Liver (tissue), 9 donors: ENCODE measurements around the gene NKAIN1. TPM values are rescaled to one million over a fixed set of nuclear protein-coding genes. Genes with fewer than 3 reads are reported as not detected.

Experiments used
- DNase-seq: peaks from one replicate; pipeline ENCODE4 v3.0.0-alpha.2; 2017; ENCODE audit warnings: low spot score
- H3K27ac ChIP-seq, 2 donors: one replicate each; pipeline ENCODE4 v1.7.0; 2013; ENCODE audit warnings: inconsistent platforms in 2 of 2, low read length in 2 of 2, control low read depth in 1 of 2, low read depth in 1 of 2, mild to moderate bottlenecking in 1 of 2
- H3K27me3 ChIP-seq, 4 donors: one replicate each; pipeline versions ENCODE4 v1.6.1 to v1.7.0; 2013; ENCODE audit warnings: low read length in 3 of 4, inconsistent platforms in 1 of 4, mild to moderate bottlenecking in 1 of 4, moderate library complexity in 1 of 4; ENCODE audit not compliant: control insufficient read depth in 4 of 4, insufficient read depth in 4 of 4
- H3K36me3 ChIP-seq, 4 donors: one replicate each; pipeline versions ENCODE4 v1.6.1 to v1.7.0; 2013; ENCODE audit warnings: low read length in 3 of 4, mild to moderate bottlenecking in 3 of 4, low read depth in 1 of 4, moderate library complexity in 1 of 4; ENCODE audit not compliant: control insufficient read depth in 4 of 4, insufficient read depth in 3 of 4
- H3K4me1 ChIP-seq, 4 donors: one replicate each; pipeline versions ENCODE4 v1.6.1 to v1.7.0; 2013; ENCODE audit warnings: low read length in 3 of 4, mild to moderate bottlenecking in 3 of 4, moderate library complexity in 1 of 4; ENCODE audit not compliant: control insufficient read depth in 4 of 4, insufficient read depth in 4 of 4
- H3K4me3 ChIP-seq, 3 donors: one replicate each; pipeline versions ENCODE4 v1.6.1 to v1.7.0; 2013; ENCODE audit warnings: low read length in 3 of 3, control low read depth in 1 of 3, low read depth in 1 of 3, mild to moderate bottlenecking in 1 of 3
- H3K9ac ChIP-seq, 2 donors: one replicate each; pipeline ENCODE4 v1.7.0; 2013; ENCODE audit warnings: low read length in 2 of 2, mild to moderate bottlenecking in 2 of 2, moderate library complexity in 2 of 2, control low read depth in 1 of 2, low read depth in 1 of 2
- H3K9me3 ChIP-seq, 4 donors: one replicate each; pipeline versions ENCODE4 v1.6.1 to v1.7.0; 2013; ENCODE audit warnings: low read length in 3 of 4; ENCODE audit not compliant: control insufficient read depth in 4 of 4
- EGR1 ChIP-seq, 2 donors: IDR thresholded peaks; 2 replicates each; pipeline ENCODE4 v1.6.1; 2016 to 2018; ENCODE audit warnings: antibody characterized with exemption in 2 of 2, low read depth in 2 of 2
- FOXA1 ChIP-seq: IDR thresholded peaks from 2 replicates; pipeline ENCODE4 v1.6.1; 2016; ENCODE audit warnings: antibody characterized with exemption
- FOXA2 ChIP-seq: IDR thresholded peaks from 2 replicates; pipeline ENCODE4 v1.6.1; 2016; ENCODE audit warnings: antibody characterized with exemption
- GABPA ChIP-seq, 2 donors: IDR thresholded peaks in 1 of 2; conservative IDR thresholded peaks in 1 of 2; 2 replicates each; pipeline ENCODE4 v1.6.1; 2016; ENCODE audit warnings: antibody characterized with exemption in 2 of 2, mild to moderate bottlenecking in 1 of 2, moderate library complexity in 1 of 2
- HNF4A ChIP-seq, 2 donors: conservative IDR thresholded peaks; 2 replicates each; pipeline ENCODE4 v1.6.1; 2016; ENCODE audit warnings: antibody characterized with exemption in 2 of 2, mild to moderate bottlenecking in 2 of 2
- HNF4G ChIP-seq: IDR thresholded peaks from 2 replicates; pipeline ENCODE4 v1.6.1; 2016; ENCODE audit warnings: antibody characterized with exemption
- JUND ChIP-seq, 2 donors: IDR thresholded peaks; 2 replicates each; pipeline ENCODE4 v1.6.1; 2016; ENCODE audit warnings: antibody characterized with exemption in 2 of 2
- NR2F2 ChIP-seq: IDR thresholded peaks from 2 replicates; pipeline ENCODE4 v1.6.1; 2016; ENCODE audit warnings: antibody characterized with exemption
- RAD21 ChIP-seq, 2 donors: IDR thresholded peaks; 2 replicates each; pipeline ENCODE4 v1.6.1; 2016; ENCODE audit warnings: antibody characterized with exemption in 2 of 2, mild to moderate bottlenecking in 2 of 2
- RXRA ChIP-seq, 2 donors: IDR thresholded peaks; 2 replicates each; pipeline ENCODE4 v1.6.1; 2017 to 2018; ENCODE audit warnings: antibody characterized with exemption in 2 of 2, mild to moderate bottlenecking in 1 of 2
- SP1 ChIP-seq: IDR thresholded peaks from 2 replicates; pipeline ENCODE4 v1.6.1; 2018; ENCODE audit warnings: antibody characterized with exemption, mild to moderate bottlenecking
- TAF1 ChIP-seq: conservative IDR thresholded peaks from 2 replicates; pipeline ENCODE4 v1.6.1; 2016; ENCODE audit warnings: antibody characterized with exemption, mild to moderate bottlenecking
- YY1 ChIP-seq: IDR thresholded peaks from 2 replicates; pipeline ENCODE4 v1.6.1; 2016; ENCODE audit warnings: antibody characterized with exemption, mild to moderate bottlenecking
- WGBS: extraction: QIAGEN DNeasy Blood & Tissue Kit; methylation state at CpG from one replicate; pipeline ENCODE4 v1.1.7; 2013; 5-methylcytosine and 5-hydroxymethylcytosine counted together
- polyA plus RNA-seq, 2 donors: library from polyadenylated mRNA; stranded (reverse) in 1 of 2; unstranded in 1 of 2; fragments of 200-250 nt in 1 of 2; fragments of >200 nt in 1 of 2; fragmentation: Nextera tagmentation in 1 of 2; extraction: Ambion mirVana in 1 of 2; gene quantifications; one replicate each; pipeline versions ENCODE4 v1.2.1 to v1.2.3, GENCODE V29; 2013 to 2015
- total RNA-seq, 2 donors: library from RNA; depleted of rRNA; stranded (reverse); fragments of >200 nt; gene quantifications; one replicate each; pipeline ENCODE4 v1.2.3, GENCODE V29; 2014
- TF ChIP-seq, protein P1 (sequence below): IDR thresholded peaks from 2 replicates; pipeline ENCODE4 v1.6.1; 2016; ENCODE audit warnings: antibody characterized with exemption
- TF ChIP-seq, protein P2 (sequence below): IDR thresholded peaks from 2 replicates; pipeline ENCODE4 v1.6.1; 2016; ENCODE audit warnings: antibody characterized with exemption, mild to moderate bottlenecking
- TF ChIP-seq, protein P3 (sequence below): fragments of 150-350 bp; IDR thresholded peaks from 2 replicates; pipeline ENCODE4 v1.5.1; 2017; ENCODE audit warnings: improper control_type of control experiment, low read depth, low read length; ENCODE audit not compliant: missing input control
- TF ChIP-seq, protein P4 (sequence below): IDR thresholded peaks from 2 replicates; pipeline ENCODE4 v1.6.1; 2016; ENCODE audit warnings: antibody characterized with exemption
- donor health status: healthy.
- donor health status: healthy.
- donor health status: healthy.
- donor health status: healthy.
- donor health status: healthy.

Gene NKAIN1
- total and polyA plus RNA-seq, 4 donors = not detected

DNA sequence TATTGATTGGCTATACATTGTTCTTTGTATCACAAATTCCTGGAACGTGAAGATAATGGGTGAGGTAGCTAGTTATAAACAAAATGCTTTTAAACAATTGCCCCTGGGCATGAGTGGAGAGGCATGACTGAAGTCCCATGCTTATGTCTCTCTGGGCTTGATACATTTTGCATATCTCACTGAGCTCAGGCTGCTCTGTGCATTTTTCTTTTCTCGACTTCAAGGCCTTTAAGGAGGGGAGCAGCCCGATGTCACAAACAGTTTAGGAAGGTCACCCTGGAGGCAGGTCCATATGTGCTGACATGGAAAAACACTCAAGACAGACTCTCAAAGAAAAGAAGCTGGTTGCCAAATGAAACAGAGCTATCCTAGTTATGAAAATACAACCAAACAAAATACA lies 94.0 kb downstream of the NKAIN1 start:
- no peaks in the 10 kb centered on the region for H3K36me3 ChIP-seq
- TF ChIP-seq EGR1 (IDR thresholded peaks at IDR 0.05; ENCODE audit: low read depth in 2 of 2) = no peak
- no peak for TF ChIP-seq TAF1
- TF ChIP-seq FOXA2 = no peak
- TF ChIP-seq FOXA1 = no peak
- DNase-seq = no peak
- H3K4me1 ChIP-seq = no peaks in the 10 kb centered on the region
- H3K9me3 ChIP-seq = no peaks in the 10 kb centered on the region
- no peak overlapping the region for H3K27ac ChIP-seq
- H3K27me3 ChIP-seq = no peaks in the 10 kb centered on the region
- no peak overlapping the region for H3K4me3 ChIP-seq
- no peak overlapping the region for H3K9ac ChIP-seq
- WGBS = 65% methylated on average over 3 of the region's 3 CpGs

DNA sequence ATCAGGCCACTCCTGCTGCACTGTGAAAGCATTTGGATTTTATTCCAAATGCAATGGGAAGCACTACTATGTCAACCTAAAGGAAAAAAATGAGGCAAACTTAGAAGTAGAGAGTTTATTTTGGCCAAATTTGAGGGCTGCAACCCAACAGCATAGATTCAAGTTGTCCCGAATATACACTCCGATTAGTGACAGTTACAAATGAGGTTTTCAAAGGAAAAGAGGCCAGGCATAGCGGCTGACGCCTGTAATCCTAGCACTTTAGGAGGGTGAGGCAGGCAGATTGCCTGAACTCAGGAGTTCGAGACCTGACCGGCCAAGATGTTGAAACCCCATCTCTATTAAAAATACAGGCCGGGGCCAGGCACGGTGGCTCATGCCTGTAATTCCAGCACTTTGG lies 95.2 kb downstream of the NKAIN1 start:
- DNase-seq = no peak
- H3K27me3 ChIP-seq = no peaks in the 10 kb centered on the region
- 92% methylated on average over 8 of the region's 8 CpGs for WGBS

DNA sequence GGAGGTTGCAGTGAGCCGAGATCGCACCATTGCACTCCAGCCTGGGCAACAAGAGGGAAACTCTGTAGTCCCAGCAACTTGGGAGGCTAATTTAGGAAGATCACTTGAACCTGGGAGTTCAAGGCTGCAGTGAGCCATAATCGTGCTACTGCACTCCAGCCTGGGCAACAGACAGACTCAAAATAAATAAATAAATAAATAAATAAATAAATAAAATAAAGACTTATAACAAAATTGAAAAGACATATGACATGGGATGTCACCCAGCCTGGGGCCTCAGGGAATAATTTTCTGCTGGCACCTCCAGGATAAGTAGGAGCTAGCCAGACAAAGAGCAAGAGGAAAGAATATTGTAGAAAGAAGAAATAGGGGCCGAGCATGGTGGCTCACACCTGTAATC lies 96.2 kb downstream of the NKAIN1 start:
- H3K9me3 ChIP-seq = no peaks in the 10 kb centered on the region
- H3K4me1 ChIP-seq = no peaks in the 10 kb centered on the region
- H3K9ac ChIP-seq = no peak overlapping the region
- no peaks in the 10 kb centered on the region for H3K36me3 ChIP-seq
- TF ChIP-seq FOXA1 (no peak), NR2F2 (no peak), HNF4G (no peak), GABPA (IDR thresholded peaks at IDR 0.05 in 1 of 2, conservative IDR thresholded peaks at IDR 0.05 in 1 of 2) (no peak), YY1 (no peak), RAD21 (IDR thresholded peaks at IDR 0.05) (no peak), TAF1 (no peak), RXRA (IDR thresholded peaks at IDR 0.05) (no peak), SP1 (no peak)
- TF ChIP-seq, protein P1, sequence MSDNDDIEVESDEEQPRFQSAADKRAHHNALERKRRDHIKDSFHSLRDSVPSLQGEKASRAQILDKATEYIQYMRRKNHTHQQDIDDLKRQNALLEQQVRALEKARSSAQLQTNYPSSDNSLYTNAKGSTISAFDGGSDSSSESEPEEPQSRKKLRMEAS = no peak
- no peak overlapping the region for H3K4me3 ChIP-seq
- no peaks in the 10 kb centered on the region for H3K27me3 ChIP-seq
- no peak overlapping the region for H3K27ac ChIP-seq
- 98% methylated on average over 4 of the region's 4 CpGs for WGBS
- DNase-seq = no peak

More for the DNA sequence above, 95.2 kb downstream of the NKAIN1 start:
- no peaks in the 10 kb centered on the region for H3K4me1 ChIP-seq
- H3K9ac ChIP-seq = no peak overlapping the region
- no peaks in the 10 kb centered on the region for H3K9me3 ChIP-seq
- TF ChIP-seq RAD21 (IDR thresholded peaks at IDR 0.05) = no peak
- no peak overlapping the region for H3K27ac ChIP-seq
- no peaks in the 10 kb centered on the region for H3K36me3 ChIP-seq
- no peak overlapping the region for H3K4me3 ChIP-seq

DNA sequence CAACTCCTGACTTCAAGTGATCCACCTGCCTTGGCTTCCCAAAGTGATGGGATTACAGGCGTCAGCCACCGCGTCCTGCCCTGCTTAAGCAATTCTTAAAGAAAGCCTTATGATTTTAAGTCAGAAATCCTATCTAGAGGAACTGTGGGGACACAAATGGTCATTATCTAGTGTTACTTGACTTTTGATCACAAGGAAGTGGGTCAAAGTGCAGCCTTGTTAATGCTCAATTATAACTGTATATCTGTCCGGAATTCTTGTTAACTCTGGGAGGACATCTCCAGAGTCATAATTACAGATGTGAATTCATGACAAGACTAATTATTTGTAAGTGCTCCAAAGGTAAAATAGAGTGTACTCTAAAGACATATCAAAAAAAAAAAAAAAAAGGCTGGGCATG lies 97.3 kb downstream of the NKAIN1 start:
- no peak for DNase-seq
- Histone ChIP-seq H3K9ac (no peak overlapping the region), H3K4me1 (no peaks in the 10 kb centered on the region), H3K9me3 (no peaks in the 10 kb centered on the region), H3K27ac (no peak overlapping the region), H3K36me3 (no peaks in the 10 kb centered on the region), H3K27me3 (no peaks in the 10 kb centered on the region), H3K4me3 (no peak overlapping the region)
- WGBS = 94% methylated on average over 4 of the region's 4 CpGs
- TF ChIP-seq FOXA2 = no peak
- TF ChIP-seq EGR1 (IDR thresholded peaks at IDR 0.05; ENCODE audit: low read depth in 2 of 2) = no peak
- TF ChIP-seq, protein P2, sequence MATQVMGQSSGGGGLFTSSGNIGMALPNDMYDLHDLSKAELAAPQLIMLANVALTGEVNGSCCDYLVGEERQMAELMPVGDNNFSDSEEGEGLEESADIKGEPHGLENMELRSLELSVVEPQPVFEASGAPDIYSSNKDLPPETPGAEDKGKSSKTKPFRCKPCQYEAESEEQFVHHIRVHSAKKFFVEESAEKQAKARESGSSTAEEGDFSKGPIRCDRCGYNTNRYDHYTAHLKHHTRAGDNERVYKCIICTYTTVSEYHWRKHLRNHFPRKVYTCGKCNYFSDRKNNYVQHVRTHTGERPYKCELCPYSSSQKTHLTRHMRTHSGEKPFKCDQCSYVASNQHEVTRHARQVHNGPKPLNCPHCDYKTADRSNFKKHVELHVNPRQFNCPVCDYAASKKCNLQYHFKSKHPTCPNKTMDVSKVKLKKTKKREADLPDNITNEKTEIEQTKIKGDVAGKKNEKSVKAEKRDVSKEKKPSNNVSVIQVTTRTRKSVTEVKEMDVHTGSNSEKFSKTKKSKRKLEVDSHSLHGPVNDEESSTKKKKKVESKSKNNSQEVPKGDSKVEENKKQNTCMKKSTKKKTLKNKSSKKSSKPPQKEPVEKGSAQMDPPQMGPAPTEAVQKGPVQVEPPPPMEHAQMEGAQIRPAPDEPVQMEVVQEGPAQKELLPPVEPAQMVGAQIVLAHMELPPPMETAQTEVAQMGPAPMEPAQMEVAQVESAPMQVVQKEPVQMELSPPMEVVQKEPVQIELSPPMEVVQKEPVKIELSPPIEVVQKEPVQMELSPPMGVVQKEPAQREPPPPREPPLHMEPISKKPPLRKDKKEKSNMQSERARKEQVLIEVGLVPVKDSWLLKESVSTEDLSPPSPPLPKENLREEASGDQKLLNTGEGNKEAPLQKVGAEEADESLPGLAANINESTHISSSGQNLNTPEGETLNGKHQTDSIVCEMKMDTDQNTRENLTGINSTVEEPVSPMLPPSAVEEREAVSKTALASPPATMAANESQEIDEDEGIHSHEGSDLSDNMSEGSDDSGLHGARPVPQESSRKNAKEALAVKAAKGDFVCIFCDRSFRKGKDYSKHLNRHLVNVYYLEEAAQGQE = no peak
- no peak for TF ChIP-seq FOXA1
- TF ChIP-seq HNF4A (conservative IDR thresholded peaks at IDR 0.05) = no peak
- no peak for TF ChIP-seq RAD21 (IDR thresholded peaks at IDR 0.05)
- no peak for TF ChIP-seq GABPA (IDR thresholded peaks at IDR 0.05 in 1 of 2, conservative IDR thresholded peaks at IDR 0.05 in 1 of 2)
- TF ChIP-seq, protein P1 = no peak
- TF ChIP-seq JUND (IDR thresholded peaks at IDR 0.05) = no peak
- TF ChIP-seq HNF4G = no peak
- TF ChIP-seq SP1 = no peak
- no peak for TF ChIP-seq NR2F2
- no peak for TF ChIP-seq RXRA (IDR thresholded peaks at IDR 0.05)
- no peak for TF ChIP-seq TAF1
- TF ChIP-seq, protein P3, sequence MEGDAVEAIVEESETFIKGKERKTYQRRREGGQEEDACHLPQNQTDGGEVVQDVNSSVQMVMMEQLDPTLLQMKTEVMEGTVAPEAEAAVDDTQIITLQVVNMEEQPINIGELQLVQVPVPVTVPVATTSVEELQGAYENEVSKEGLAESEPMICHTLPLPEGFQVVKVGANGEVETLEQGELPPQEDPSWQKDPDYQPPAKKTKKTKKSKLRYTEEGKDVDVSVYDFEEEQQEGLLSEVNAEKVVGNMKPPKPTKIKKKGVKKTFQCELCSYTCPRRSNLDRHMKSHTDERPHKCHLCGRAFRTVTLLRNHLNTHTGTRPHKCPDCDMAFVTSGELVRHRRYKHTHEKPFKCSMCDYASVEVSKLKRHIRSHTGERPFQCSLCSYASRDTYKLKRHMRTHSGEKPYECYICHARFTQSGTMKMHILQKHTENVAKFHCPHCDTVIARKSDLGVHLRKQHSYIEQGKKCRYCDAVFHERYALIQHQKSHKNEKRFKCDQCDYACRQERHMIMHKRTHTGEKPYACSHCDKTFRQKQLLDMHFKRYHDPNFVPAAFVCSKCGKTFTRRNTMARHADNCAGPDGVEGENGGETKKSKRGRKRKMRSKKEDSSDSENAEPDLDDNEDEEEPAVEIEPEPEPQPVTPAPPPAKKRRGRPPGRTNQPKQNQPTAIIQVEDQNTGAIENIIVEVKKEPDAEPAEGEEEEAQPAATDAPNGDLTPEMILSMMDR = no peak
- TF ChIP-seq, protein P4, sequence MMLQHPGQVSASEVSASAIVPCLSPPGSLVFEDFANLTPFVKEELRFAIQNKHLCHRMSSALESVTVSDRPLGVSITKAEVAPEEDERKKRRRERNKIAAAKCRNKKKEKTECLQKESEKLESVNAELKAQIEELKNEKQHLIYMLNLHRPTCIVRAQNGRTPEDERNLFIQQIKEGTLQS = no peak
